Calu3 (cell line): ENCODE results near the gene EXOC3L1. TPM values are rescaled to one million over a fixed set of nuclear protein-coding genes. Genes with fewer than 3 reads are reported as not detected.

Experiments
- BruUV-seq: library from RNA; stranded (reverse); fragments of 400-500 nt; replicated peaks from 2 replicates; lab custom pipeline; 2021; lab: Mats Ljungman, UMichigan
- CTCF ChIA-PET: fragments of 300-600 bp; sonication (Branson Sonifier 250); formaldehyde crosslinking; loops from one replicate; lab custom pipeline; 2022; ENCODE audit warnings: antibody characterized with exemption; lab: Charles Lee
- DNase-seq: peaks from one replicate; pipeline ENCODE4 v3.0.0; 2022
- H3K27ac Mint-ChIP-seq: one replicate; pipeline ENCODE4 v1.8.0; 2022; ENCODE audit warnings: mixed read lengths; ENCODE audit not compliant: unreplicated experiment
- H3K27me3 Mint-ChIP-seq: one replicate; pipeline ENCODE4 v1.8.0; 2022; ENCODE audit warnings: mixed read lengths; ENCODE audit not compliant: unreplicated experiment
- H3K36me3 Mint-ChIP-seq: one replicate; pipeline ENCODE4 v1.8.0; 2022; ENCODE audit warnings: mild to moderate bottlenecking, moderate library complexity, mixed read lengths; ENCODE audit not compliant: insufficient read depth, unreplicated experiment
- H3K4me1 Mint-ChIP-seq: one replicate; pipeline ENCODE4 v1.8.0; 2022; ENCODE audit warnings: mild to moderate bottlenecking, low read depth, mixed read lengths; ENCODE audit not compliant: unreplicated experiment
- H3K4me3 Mint-ChIP-seq: one replicate; pipeline ENCODE4 v1.8.0; 2022; ENCODE audit warnings: mild to moderate bottlenecking, low read depth, moderate library complexity, mixed read lengths; ENCODE audit not compliant: unreplicated experiment
- H3K9me3 Mint-ChIP-seq: one replicate; pipeline ENCODE4 v1.8.0; 2022; ENCODE audit warnings: low read depth, mixed read lengths; ENCODE audit not compliant: unreplicated experiment
- CTCF ChIP-seq: fragments of 200-600 bp; IDR thresholded peaks from one replicate; pipeline ENCODE4 v1.8.0; 2022; ENCODE audit warnings: antibody characterized with exemption; ENCODE audit not compliant: unreplicated experiment
- intact Hi-C: fragments of 100-400 bp; cut with micrococcal nuclease; formaldehyde crosslinking; loops from one replicate; pipeline ENCODE4 v1.10.0; 2022; ENCODE audit not compliant: unreplicated experiment
- total RNA-seq: library from RNA; stranded (reverse); gene quantifications from 2 replicates; pipeline ENCODE4 v1.2.3, GENCODE V29; 2022

EXOC3L1 gene
- total RNA-seq, 1 experiment from 2014 or later: 0.31 TPM

GRCh38 chr16:67186550-67186950, 3.4 kb downstream of the EXOC3L1 start:
- Mint-ChIP-seq H3K4me3 (no peak overlapping the region), H3K36me3 (peaks cover 3% of the 10 kb centered on the region), H3K27me3 (peaks cover 12% of the 10 kb centered on the region), H3K27ac (no peak overlapping the region), H3K9me3 (no peaks in the 10 kb centered on the region), H3K4me1 (peaks cover 16% of the 10 kb centered on the region)
- no TSS peak for BruUV-seq
- DNase-seq: no peak
- intact Hi-C loops: loop anchor here (5.0 kb wide), 2 partner anchors 169 to 239 kb away; no protein-coding TSS in a partner anchor
- CTCF ChIA-PET: interaction anchor here (1.0 to 1.2 kb wide), 2 partner anchors 10 to 211 kb away, joined by 3 read pairs; no protein-coding TSS in a partner anchor
- TF ChIP-seq CTCF: no peak

- H3K4me1 Mint-ChIP-seq: peaks cover 10% of the 10 kb centered on the region
- H3K4me3 Mint-ChIP-seq: no peak overlapping the region
- H3K9me3 Mint-ChIP-seq: no peaks in the 10 kb centered on the region
- intact Hi-C loops: loop anchor here (1.0 to 5.0 kb wide), 3 partner anchors 168 to 238 kb away; no protein-coding TSS in a partner anchor
- CTCF ChIA-PET: interaction anchor here (0.8 to 2.3 kb wide), 7 partner anchors 12 to 232 kb away, joined by 3 to 23 read pairs (median 4); no protein-coding TSS in a partner anchor
- no peak overlapping the region for H3K27ac Mint-ChIP-seq
- H3K36me3 Mint-ChIP-seq: no peaks in the 10 kb centered on the region
- BruUV-seq: no TSS peak
- TF ChIP-seq CTCF: no peak
- DNase-seq: no peak
- peaks cover 12% of the 10 kb centered on the region for H3K27me3 Mint-ChIP-seq
These were observed 4.2 kb downstream of the EXOC3L1 start for GRCh38 chr16:67185651-67186134.

GRCh38 chr16:67184995-67185650, 4.8 kb downstream of the EXOC3L1 start:
- H3K4me3 Mint-ChIP-seq: no peak overlapping the region
- BruUV-seq: no TSS peak
- no peak overlapping the region for H3K27ac Mint-ChIP-seq
- peaks cover 12% of the 10 kb centered on the region for H3K27me3 Mint-ChIP-seq
- DNase-seq: peak; percentile 98
- peaks cover 10% of the 10 kb centered on the region for H3K4me1 Mint-ChIP-seq
- H3K36me3 Mint-ChIP-seq: no peaks in the 10 kb centered on the region
- intact Hi-C loops: loop anchor here (1.0 to 5.0 kb wide), 3 partner anchors 168 to 238 kb away; no protein-coding TSS in a partner anchor
- H3K9me3 Mint-ChIP-seq: no peaks in the 10 kb centered on the region
- CTCF ChIA-PET: interaction anchor here (0.8 to 2.3 kb wide), 8 partner anchors 11 to 231 kb away, joined by 3 to 23 read pairs (median 4); no protein-coding TSS in a partner anchor
- peak; percentile 81 for TF ChIP-seq CTCF

- intact Hi-C loops: no loop called here
- TF ChIP-seq CTCF: no peak
- Mint-ChIP-seq H3K27ac (no peak overlapping the region), H3K4me1 (peaks cover 10% of the 10 kb centered on the region), H3K27me3 (peaks cover 12% of the 10 kb centered on the region), H3K4me3 (no peak overlapping the region), H3K36me3 (no peaks in the 10 kb centered on the region), H3K9me3 (no peaks in the 10 kb centered on the region)
- no peak for DNase-seq
- no TSS peak for BruUV-seq
- CTCF ChIA-PET: interaction anchor here (0.5 to 2.3 kb wide), 6 partner anchors 11 to 231 kb away, joined by 3 to 23 read pairs (median 6); no protein-coding TSS in a partner anchor
These were observed 5.4 kb downstream of the EXOC3L1 start for GRCh38 chr16:67184453-67184994.
